Trophoblast cell (in vitro differentiated cells and primary cell): ENCODE data around the gene IFNGR2. TPM values are rescaled to one million over a fixed set of nuclear protein-coding genes. Genes with fewer than 3 reads are reported as not detected.

ENCODE experiments used
- DNase-seq, 2 donors: peaks; one replicate each; pipeline ENCODE4 v3.0.0-alpha.2; 2016
- H2AFZ ChIP-seq: 2 replicates; pipeline ENCODE4 v1.6.1; 2013; ENCODE audit warnings: low read length, moderate library complexity, mild to moderate bottlenecking; ENCODE audit not compliant: insufficient read depth, poor library complexity
- H2AK5ac ChIP-seq: 2 replicates; pipeline ENCODE4 v1.6.1; 2013; ENCODE audit warnings: mild to moderate bottlenecking, low read length
- H2BK120ac ChIP-seq: 2 replicates; pipeline ENCODE4 v1.6.1; 2013; ENCODE audit warnings: low read length, mild to moderate bottlenecking, moderate library complexity; ENCODE audit not compliant: insufficient read depth, poor library complexity
- H2BK12ac ChIP-seq: 2 replicates; pipeline ENCODE4 v1.6.1; 2013; ENCODE audit warnings: mild to moderate bottlenecking, low read length, moderate library complexity
- H2BK5ac ChIP-seq: 2 replicates; pipeline ENCODE4 v1.6.1; 2013; ENCODE audit warnings: low read length, low read depth, moderate library complexity, mild to moderate bottlenecking; ENCODE audit not compliant: poor library complexity
- H3K14ac ChIP-seq: 2 replicates; pipeline ENCODE4 v1.6.1; 2013; ENCODE audit warnings: mild to moderate bottlenecking, low read length
- H3K18ac ChIP-seq: 2 replicates; pipeline ENCODE4 v1.6.1; 2013; ENCODE audit warnings: mild to moderate bottlenecking, low read length
- H3K23ac ChIP-seq: 2 replicates; pipeline ENCODE4 v1.6.1; 2013; ENCODE audit warnings: low read length
- H3K27ac ChIP-seq: 2 replicates; pipeline ENCODE4 v1.5.1; 2013; ENCODE audit warnings: low read depth, mild to moderate bottlenecking, inconsistent platforms, low read length, moderate library complexity
- H3K27me3 ChIP-seq: 2 replicates; pipeline ENCODE4 v1.6.1; 2013; ENCODE audit warnings: inconsistent platforms, mild to moderate bottlenecking, low read length, moderate library complexity; ENCODE audit not compliant: insufficient read depth
- H3K36me3 ChIP-seq, 2 experiments: 1 replicate in 1 of 2; 2 replicates in 1 of 2; pipeline ENCODE4 v1.6.1; 2013; ENCODE audit warnings: low read length in 2 of 2, mild to moderate bottlenecking in 2 of 2, moderate library complexity in 1 of 2; ENCODE audit not compliant: insufficient read depth in 2 of 2, control insufficient read depth in 1 of 2
- H3K4ac ChIP-seq: 2 replicates; pipeline ENCODE4 v1.6.1; 2013; ENCODE audit warnings: low read depth, mild to moderate bottlenecking, low read length, moderate library complexity
- H3K4me1 ChIP-seq, 2 experiments: 1 replicate in 1 of 2; 2 replicates in 1 of 2; pipeline ENCODE4 v1.6.1; 2013; ENCODE audit warnings: low read length in 2 of 2, mild to moderate bottlenecking in 2 of 2, moderate library complexity in 1 of 2; ENCODE audit not compliant: insufficient read depth in 2 of 2, control insufficient read depth in 1 of 2
- H3K4me2 ChIP-seq: 2 replicates; pipeline ENCODE4 v1.6.1; 2013; ENCODE audit warnings: inconsistent platforms, mild to moderate bottlenecking, low read length, moderate library complexity
- H3K4me3 ChIP-seq: 2 replicates; pipeline ENCODE4 v1.5.1; 2013; ENCODE audit warnings: mild to moderate bottlenecking, low read depth, low read length, inconsistent platforms
- H3K79me1 ChIP-seq: one replicate; pipeline ENCODE4 v1.6.1; 2013; ENCODE audit warnings: low read length
- H3K79me2 ChIP-seq: 2 replicates; pipeline ENCODE4 v1.6.1; 2013; ENCODE audit warnings: low read length, mild to moderate bottlenecking; ENCODE audit not compliant: control insufficient read depth, insufficient read depth, poor library complexity
- H3K9ac ChIP-seq: 2 replicates; pipeline ENCODE4 v1.6.1; 2013; ENCODE audit warnings: mild to moderate bottlenecking, low read length
- H3K9me3 ChIP-seq: 2 replicates; pipeline ENCODE4 v1.6.1; 2013; ENCODE audit warnings: low read depth, mild to moderate bottlenecking, control low read depth, inconsistent platforms, low read length; ENCODE audit not compliant: insufficient read depth
- H4K12ac ChIP-seq: 2 replicates; pipeline ENCODE4 v1.6.1; 2013; ENCODE audit warnings: low read depth, mild to moderate bottlenecking, low read length, moderate library complexity
- H4K8ac ChIP-seq: 2 replicates; pipeline ENCODE4 v1.6.1; 2013; ENCODE audit warnings: low read depth, mild to moderate bottlenecking, low read length, moderate library complexity
- H4K91ac ChIP-seq: one replicate; pipeline ENCODE4 v1.6.1; 2013; ENCODE audit warnings: low read depth, mild to moderate bottlenecking, low read length, moderate library complexity
- WGBS: extraction: QIAGEN DNeasy Blood & Tissue Kit; methylation state at CpG from one replicate; pipeline ENCODE4 v1.1.7; 2013; ENCODE audit warnings: missing lambda C conversion rate; ENCODE audit not compliant: insufficient read length, insufficient coverage; ENCODE audit errors: extremely low coverage; 5-methylcytosine and 5-hydroxymethylcytosine counted together
- polyA plus RNA-seq: library from polyadenylated mRNA; stranded (reverse); fragments of 200-250 nt; gene quantifications from 2 replicates; pipeline ENCODE4 v1.2.3, GENCODE V29; 2013

IFNGR2 gene
- polyA plus RNA-seq: 36.4 and 40.4 TPM in 2 replicates

DNA sequence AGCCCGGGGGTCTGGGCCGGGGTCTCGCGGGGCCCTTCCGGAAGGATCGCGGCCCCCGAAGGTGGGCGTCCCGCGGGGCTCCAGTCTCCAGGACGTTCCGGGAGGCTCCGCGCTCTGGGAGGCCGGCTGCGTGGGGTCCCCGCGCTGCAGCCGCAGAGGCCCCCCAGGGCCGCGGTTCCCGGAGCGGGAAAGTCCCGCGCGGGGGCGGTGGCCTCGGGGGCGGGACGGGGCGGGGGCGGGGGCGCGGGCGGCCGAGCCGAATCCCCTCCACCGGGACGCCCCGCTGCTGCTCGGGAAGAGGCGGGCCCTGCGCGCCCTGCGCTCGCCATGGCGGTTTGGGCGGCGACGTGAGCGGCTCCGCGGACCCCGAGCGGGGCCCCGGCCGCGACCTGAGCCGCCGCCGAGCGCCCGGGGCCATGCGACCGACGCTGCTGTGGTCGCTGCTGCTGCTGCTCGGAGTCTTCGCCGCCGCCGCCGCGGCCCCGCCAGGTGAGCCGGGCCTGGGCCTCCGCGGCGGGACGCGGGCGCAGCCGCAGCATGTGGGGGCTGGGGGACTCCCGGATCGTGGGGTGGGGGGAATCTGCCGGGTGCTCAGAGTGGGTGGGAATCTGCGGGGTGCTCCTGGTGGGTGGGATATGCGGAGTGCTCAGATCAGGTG, at the start of gene IFNGR2:
TSS of gene IFNGR2 (plus strand) at position 286 of the 658 bp plus-strand sequence. CDS start at position 417, 131 bp downstream.
- H3K23ac ChIP-seq: no peak within 1 kb of the TSS

GRCh38 chr21:33355355-33355754, 47.9 kb upstream of the IFNGR2 start:
- Histone ChIP-seq H4K8ac (no peak overlapping the region), H3K27ac (no peak overlapping the region), H4K91ac (no peak overlapping the region), H3K18ac (no peak overlapping the region), H3K9ac (no peak overlapping the region), H2BK12ac (no peak overlapping the region), H3K79me2 (no peaks in the 10 kb centered on the region), H3K4me2 (no peak overlapping the region), H3K36me3 (peaks cover 7 to 10% of the 10 kb centered on the region in 2 experiments), H3K27me3 (no peaks in the 10 kb centered on the region), H3K79me1 (no peaks in the 10 kb centered on the region), H3K23ac (no peak overlapping the region), H2AFZ (no peak overlapping the region), H2BK5ac (no peak overlapping the region), H4K12ac (no peak overlapping the region), H3K4me3 (no peak overlapping the region), H3K9me3 (no peaks in the 10 kb centered on the region), H3K14ac (no peak overlapping the region), H3K4me1 (no peaks in the 10 kb centered on the region), H3K4ac (no peak overlapping the region), H2BK120ac (no peak overlapping the region), H2AK5ac (no peak overlapping the region)
- no CpG with 5 or more reads among the region's 6 CpGs for WGBS
- no peak for DNase-seq

More for the DNA sequence above, at the start of gene IFNGR2:
- H3K36me3 ChIP-seq: peaks cover 0 to 3% of the 10 kb centered on the region in 2 experiments
- H2BK12ac ChIP-seq: peak within 1 kb of the TSS; percentile 61
- DNase-seq: peak in 1 of 2 donors; percentile 55
- H3K4me2 ChIP-seq: peak within 1 kb of the TSS; percentile 76
- peak within 1 kb of the TSS; percentile 65 for H3K27ac ChIP-seq
- peaks cover 18% of the 10 kb centered on the region for H3K79me1 ChIP-seq
- peaks cover 16% of the 10 kb centered on the region for H3K79me2 ChIP-seq
- peak within 1 kb of the TSS; percentile 87 for H3K4me3 ChIP-seq
- H2AFZ ChIP-seq: peak within 1 kb of the TSS; percentile 59
- H3K9me3 ChIP-seq: no peaks in the 10 kb centered on the region
- peaks cover 9 to 18% of the 10 kb centered on the region in 2 experiments for H3K4me1 ChIP-seq
- peak within 1 kb of the TSS; percentile 90 for H3K9ac ChIP-seq
- peak within 1 kb of the TSS; percentile 98 for H3K14ac ChIP-seq
- WGBS: no CpG with 5 or more reads among the region's 89 CpGs
- peak within 1 kb of the TSS; percentile 95 for H2BK5ac ChIP-seq
- H3K27me3 ChIP-seq: no peaks in the 10 kb centered on the region
- H2BK120ac ChIP-seq: peak within 1 kb of the TSS; percentile 90
- peak within 1 kb of the TSS; percentile 90 for H4K8ac ChIP-seq
- H4K12ac ChIP-seq: peak within 1 kb of the TSS; percentile 92
- peak within 1 kb of the TSS; percentile 95 for H4K91ac ChIP-seq
- peak within 1 kb of the TSS; percentile 53 for H2AK5ac ChIP-seq
- H3K18ac ChIP-seq: peak within 1 kb of the TSS; percentile 94
- H3K4ac ChIP-seq: peak within 1 kb of the TSS; percentile 97

- Histone ChIP-seq H2AFZ (no peak overlapping the region), H2BK5ac (no peak overlapping the region), H3K18ac (no peak overlapping the region), H4K91ac (no peak overlapping the region), H2BK12ac (no peak overlapping the region), H3K4me2 (no peak overlapping the region), H3K9ac (no peak overlapping the region), H3K36me3 (peaks cover 7 to 10% of the 10 kb centered on the region in 2 experiments), H4K8ac (no peak overlapping the region), H3K79me1 (no peaks in the 10 kb centered on the region), H3K4ac (no peak overlapping the region), H3K27me3 (no peaks in the 10 kb centered on the region), H3K27ac (no peak overlapping the region), H2BK120ac (no peak overlapping the region), H2AK5ac (no peak overlapping the region), H3K79me2 (no peaks in the 10 kb centered on the region), H3K23ac (no peak overlapping the region), H3K4me3 (no peak overlapping the region), H4K12ac (no peak overlapping the region), H3K9me3 (no peaks in the 10 kb centered on the region), H3K14ac (no peak overlapping the region), H3K4me1 (no peaks in the 10 kb centered on the region)
- peak; percentile 97 to 98 for DNase-seq
- WGBS: no CpG with 5 or more reads among the region's 11 CpGs
Measured at GRCh38 chr21:33355996-33356395, 47.2 kb upstream of the IFNGR2 start.

DNA sequence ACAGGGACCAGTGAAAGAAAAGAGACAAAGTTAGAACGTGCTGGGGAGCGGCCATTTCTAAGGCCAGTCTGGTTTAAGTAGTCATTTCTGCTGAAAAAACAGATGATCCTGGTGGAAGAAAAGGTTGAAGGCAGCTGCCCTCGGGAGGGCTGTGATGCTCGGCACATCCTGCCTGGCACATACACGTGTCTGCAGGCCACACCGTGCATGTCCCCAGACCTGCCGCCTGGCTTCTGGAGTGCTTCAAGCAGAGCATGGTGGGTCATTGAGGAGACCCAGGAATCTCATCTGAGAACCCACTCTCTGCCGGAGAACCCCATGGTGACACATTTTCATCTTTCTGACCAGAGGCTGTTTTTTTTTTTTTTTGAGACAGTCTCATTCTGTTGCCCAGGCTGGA, 46.0 kb upstream of the IFNGR2 start:
- no peak overlapping the region for H2AK5ac ChIP-seq
- no peaks in the 10 kb centered on the region for H3K79me2 ChIP-seq
- no peaks in the 10 kb centered on the region for H3K27me3 ChIP-seq
- H3K4me3 ChIP-seq: no peak overlapping the region
- no peak overlapping the region for H3K9ac ChIP-seq
- H2BK12ac ChIP-seq: no peak overlapping the region
- H3K27ac ChIP-seq: no peak overlapping the region
- no peak overlapping the region for H4K91ac ChIP-seq
- H2BK120ac ChIP-seq: no peak overlapping the region
- no peak overlapping the region for H3K23ac ChIP-seq
- H4K8ac ChIP-seq: no peak overlapping the region
- H3K14ac ChIP-seq: no peak overlapping the region
- no peaks in the 10 kb centered on the region for H3K79me1 ChIP-seq
- no peak overlapping the region for H2AFZ ChIP-seq
- H2BK5ac ChIP-seq: no peak overlapping the region
- H3K36me3 ChIP-seq: peaks cover 7 to 10% of the 10 kb centered on the region in 2 experiments
- no peak overlapping the region for H3K4ac ChIP-seq
- WGBS: no CpG with 5 or more reads among the region's 8 CpGs
- no peak overlapping the region for H4K12ac ChIP-seq
- no peaks in the 10 kb centered on the region for H3K9me3 ChIP-seq
- no peaks in the 10 kb centered on the region for H3K4me1 ChIP-seq
- no peak overlapping the region for H3K4me2 ChIP-seq
- no peak for DNase-seq
- H3K18ac ChIP-seq: no peak overlapping the region
